ENCODE measurements around the gene HEXIM1.

DNA sequence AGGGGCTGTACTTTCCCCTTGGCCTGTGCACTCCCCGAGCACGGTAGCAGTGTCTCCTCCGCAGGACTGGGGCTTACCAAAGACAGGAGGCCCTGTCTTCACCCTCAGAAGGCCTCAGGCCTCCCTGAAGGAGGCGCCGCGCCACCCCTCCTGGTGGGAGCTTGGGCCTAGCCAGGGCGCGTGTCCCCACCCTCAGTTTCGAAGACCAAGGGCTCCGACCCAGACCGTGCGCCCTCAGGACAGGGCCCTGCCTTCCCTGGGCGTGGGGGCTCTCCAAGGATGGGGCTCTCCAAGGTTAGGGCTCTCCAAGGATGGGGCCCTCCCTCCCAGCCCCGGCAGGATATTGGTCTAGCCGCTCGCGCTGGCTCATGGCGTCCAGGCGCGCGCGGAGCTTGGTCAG, 27.7 kb upstream of the HEXIM1 start:
- TF ChIP-seq POLR2A (IDR thresholded peaks at IDR 0.05) (no peak), EP300 (IDR thresholded peaks at IDR 0.05) (no peak)
- TF ChIP-seq, protein P1, sequence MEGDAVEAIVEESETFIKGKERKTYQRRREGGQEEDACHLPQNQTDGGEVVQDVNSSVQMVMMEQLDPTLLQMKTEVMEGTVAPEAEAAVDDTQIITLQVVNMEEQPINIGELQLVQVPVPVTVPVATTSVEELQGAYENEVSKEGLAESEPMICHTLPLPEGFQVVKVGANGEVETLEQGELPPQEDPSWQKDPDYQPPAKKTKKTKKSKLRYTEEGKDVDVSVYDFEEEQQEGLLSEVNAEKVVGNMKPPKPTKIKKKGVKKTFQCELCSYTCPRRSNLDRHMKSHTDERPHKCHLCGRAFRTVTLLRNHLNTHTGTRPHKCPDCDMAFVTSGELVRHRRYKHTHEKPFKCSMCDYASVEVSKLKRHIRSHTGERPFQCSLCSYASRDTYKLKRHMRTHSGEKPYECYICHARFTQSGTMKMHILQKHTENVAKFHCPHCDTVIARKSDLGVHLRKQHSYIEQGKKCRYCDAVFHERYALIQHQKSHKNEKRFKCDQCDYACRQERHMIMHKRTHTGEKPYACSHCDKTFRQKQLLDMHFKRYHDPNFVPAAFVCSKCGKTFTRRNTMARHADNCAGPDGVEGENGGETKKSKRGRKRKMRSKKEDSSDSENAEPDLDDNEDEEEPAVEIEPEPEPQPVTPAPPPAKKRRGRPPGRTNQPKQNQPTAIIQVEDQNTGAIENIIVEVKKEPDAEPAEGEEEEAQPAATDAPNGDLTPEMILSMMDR (IDR thresholded peaks at IDR 0.05): no peak

All from tibial nerve (tissue), 4 donors.